HG02981 (cell line): ENCODE data around the gene FAXC.
"Not testable (repeated sequence)": the region's sequence is repeated elsewhere in the genome, so short reads cannot be mapped to it uniquely, and the experiment has no call there.

ENCODE experiments used
- ATAC-seq: cut with Tn5 transposase; IDR thresholded peaks from one replicate; pipeline ENCODE4 v1.9.1; 2021; ENCODE audit warnings: mild to moderate bottlenecking, moderate library complexity; ENCODE audit not compliant: unreplicated experiment

FAXC gene

DNA sequence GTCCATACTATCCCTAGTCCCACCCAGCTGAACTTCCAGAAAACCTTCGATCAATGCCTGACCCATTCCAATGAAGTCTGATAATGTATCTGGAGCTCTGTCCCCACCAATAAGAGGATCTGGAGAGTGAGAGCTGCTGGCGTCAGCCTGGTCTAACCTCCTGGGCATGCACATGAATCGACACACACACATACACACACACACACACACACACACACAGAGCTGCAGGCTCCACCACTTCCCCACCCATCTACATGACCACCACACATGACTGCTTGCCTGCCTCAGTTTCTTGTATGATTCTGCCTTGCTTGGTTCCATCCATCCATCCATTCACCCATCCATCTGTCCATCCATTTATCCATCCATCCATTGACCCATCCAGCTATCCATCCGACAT, 60.8 kb downstream of the FAXC start:
- no peak for ATAC-seq

DNA sequence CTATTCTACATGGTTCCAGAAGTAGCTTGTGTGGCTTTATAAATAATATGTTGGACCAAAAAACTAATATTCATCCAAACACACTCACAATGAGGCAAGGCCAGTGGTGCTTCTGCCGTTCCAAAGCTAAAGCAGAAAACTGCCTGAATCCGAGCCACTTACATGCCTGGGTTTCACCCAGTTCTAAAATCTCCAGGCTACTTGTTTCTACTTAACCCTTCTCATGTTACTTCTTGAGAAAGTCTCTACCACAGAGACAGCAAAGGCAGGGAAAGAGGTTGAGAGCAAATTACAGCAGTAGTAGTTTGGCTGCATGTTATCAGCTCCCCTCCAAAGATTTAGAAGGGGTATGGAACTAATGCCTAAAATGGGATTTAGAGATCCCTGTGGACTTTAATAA, 62.0 kb downstream of the FAXC start:
- no peak for ATAC-seq

DNA sequence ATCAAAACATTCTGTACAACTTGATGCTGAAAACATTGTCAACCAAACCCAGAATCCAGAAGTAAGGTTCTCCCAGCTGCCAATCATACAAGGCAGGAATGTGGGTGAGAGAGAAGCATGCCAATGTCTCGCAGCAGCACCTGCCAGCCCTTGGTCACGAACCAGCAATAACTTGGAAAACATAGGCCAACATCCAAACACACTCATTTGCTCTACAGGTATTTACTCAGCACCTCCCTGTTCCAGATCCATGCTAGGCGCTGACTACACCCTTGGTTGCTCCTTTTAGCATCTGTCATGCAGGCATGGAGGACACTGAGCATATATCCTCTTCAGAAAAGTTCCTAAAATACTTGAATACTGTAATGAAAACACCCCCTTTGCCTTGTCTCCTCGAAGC, 63.6 kb downstream of the FAXC start:
- no peak for ATAC-seq

DNA sequence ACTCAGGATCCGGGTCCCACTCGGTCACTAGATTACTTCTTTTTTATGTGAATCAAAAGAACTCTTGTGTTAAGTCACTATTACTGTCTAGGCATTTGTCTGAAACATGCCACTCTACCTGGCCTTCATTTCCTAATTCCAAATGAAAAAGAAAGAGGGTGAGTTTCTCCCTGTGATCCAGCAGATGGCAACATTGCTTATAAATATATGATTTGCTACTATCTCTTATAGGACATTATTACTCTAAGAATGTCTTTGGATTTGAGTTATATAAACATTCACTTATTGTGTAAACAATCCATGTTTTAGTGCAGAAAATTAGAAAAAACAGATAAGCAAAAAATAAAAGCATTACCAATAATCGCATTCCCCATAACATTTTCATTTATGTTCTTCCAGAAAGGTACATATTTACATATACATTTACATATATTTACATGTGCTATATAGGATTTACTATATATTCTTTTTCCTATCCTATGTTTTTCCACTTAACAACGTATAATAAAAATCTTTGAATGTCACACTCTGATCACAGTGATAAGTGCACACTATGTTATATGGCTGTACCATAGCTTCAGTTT, 66.9 kb downstream of the FAXC start:
- no peak for ATAC-seq

DNA sequence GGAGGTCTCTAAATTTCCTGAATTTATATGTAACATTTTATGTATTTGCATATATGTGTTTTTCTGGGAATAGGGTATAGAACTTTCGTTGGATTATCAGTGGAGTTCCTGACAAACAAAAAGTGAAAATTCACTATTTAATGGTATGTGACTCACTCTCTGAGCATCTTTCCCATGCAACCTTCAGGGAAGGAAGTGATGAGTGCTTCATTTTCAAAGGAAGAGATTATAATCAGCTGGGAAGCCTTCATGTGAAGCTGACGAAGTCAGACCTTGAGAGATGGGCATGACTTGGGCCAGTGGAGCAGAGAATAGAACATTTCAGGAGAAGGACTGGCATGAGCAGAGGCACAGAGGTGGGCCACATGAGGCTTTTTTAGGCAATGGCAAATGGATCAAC, 72.7 kb downstream of the FAXC start:
- ATAC-seq: no peak

DNA sequence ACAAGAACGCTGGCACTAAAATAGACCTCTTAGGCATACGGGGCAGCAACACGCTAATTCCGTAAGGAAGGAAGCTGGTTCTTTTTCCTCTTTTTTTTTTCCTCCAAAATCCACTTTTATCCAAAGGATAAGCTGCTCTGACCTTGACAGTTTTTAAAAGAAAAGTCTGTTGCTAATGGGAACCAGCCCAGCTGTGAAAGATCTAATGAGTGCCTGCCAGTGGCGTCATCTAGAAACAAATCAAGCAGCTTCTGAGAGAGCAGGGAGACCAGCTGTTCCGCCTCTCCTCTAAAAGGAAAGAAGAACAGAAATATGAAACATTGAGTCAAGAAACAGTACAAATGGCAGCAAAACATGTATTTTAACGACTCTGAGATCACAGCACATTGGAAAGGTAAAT, 78.6 kb downstream of the FAXC start:
- no peak for ATAC-seq

DNA sequence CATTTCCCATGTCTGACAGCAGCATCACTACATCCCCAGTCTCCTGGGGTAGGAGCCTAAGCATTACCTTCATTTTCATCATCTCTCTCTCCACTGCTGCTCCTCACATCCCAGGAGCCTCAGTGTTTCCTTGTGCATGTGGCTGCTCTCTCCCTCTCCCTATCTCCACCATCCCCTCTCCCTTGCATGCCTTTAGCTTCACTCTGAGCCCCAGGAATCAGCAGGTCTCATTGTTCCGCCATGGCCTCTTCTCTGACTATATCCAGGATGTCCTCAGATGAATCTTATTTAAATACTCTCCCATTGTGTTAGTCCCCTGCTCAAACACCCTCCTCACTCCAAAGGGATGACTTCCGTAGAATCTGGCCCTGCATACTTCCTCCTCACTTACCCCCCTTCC, 79.4 kb downstream of the FAXC start:
- ATAC-seq: no peak

DNA sequence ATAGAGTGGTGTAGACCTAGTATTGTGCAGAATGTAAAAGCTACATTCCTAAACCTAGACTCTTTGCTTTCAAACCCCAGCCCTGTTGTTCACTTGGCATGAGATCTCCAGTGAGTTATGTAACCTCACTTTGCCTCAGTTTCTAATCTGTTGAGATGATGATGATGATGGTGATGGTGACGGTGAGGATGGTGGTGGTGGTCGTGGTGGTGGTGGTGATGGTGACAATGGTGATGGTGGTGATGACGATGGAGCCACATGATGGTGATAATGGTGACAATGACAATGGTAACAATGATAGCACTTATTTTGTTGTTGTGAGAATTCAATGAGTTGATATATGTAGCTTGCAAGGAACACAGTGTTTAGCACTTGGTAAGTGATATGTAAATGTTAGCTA, 80.3 kb downstream of the FAXC start:
- no peak for ATAC-seq

DNA sequence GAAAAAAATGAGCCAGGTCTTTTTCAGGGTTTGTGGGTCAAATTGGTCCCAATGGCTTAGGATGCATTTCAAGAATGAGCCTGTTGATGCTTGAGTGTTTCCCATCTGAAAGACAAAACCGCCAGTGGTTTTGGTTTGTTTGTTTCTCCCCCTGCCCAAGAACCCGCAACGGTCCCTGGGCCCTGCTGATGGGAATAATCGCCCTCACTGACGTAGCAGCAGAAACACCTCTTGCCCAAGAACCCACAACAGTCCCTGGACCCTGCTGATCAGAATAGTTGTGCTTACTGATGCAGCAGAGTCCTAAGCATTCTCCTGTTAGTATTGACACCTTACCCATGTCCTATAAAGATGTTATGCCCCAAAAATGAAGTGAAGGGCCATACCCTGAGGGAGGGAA, 82.5 kb downstream of the FAXC start:
- not testable (repeated sequence) for ATAC-seq

DNA sequence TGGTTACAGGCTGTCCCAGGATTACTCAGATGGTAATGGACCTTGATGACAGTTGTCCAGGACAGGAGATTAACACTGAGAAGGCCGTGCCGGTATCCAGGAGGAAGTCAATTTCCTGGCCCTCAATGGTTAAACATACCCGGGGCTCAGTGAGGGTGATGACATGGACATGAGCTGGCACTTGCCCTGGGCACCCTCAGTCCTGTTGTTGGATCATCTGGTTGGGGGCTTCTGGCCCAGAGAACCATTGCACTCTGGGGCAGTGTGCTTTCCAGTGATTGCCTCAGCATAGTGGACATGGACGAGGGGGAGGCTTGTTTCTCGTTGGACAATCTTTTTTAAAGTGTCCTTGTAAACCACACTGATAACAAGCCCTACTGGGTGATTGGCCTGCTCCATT, 84.0 kb downstream of the FAXC start:
- ATAC-seq: not testable (repeated sequence)

DNA sequence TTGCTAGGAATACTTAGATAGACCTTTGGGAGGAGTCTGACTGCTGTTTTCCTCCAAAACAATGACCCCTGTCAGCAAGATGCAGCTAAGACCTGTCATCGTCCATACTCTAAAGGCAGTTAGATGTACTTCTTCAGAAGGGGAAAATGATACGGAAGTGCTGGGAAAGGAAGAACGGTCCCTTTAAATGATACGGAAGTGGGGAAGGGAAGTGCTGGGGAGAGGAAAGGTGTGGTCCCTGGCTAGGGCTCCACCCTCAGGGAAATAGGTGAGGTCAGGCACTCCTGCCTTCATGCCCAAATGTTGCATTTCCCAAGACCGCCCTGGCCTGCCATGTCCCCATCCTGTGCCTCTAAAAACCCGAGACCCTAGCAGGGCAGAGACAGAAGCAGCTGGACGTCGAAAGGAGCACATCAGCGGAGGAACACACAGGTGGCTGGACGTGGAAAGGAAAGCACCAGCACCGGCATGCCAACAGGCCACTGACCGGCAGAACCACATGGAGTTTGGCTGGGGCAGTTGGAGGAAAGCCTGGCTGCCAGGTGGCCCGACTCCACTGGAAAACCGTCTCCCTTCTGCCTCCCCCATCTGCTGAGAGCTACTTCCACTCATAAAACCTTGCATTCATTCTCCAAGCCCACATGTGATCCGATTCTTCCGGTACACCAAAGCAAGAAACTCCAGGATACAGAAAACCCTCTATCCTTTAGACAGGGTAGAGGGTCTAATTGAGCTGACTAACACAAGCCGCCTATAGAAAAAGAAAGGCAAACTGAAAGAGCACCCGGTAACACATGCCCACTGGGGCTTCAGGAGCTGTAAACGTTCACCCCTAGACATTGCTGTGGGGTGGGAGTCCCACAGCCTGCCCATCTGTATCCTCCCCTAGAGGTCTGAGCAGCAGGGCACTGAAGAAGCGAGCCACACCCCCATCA, 94.6 kb downstream of the FAXC start:
- ATAC-seq: no peak

DNA sequence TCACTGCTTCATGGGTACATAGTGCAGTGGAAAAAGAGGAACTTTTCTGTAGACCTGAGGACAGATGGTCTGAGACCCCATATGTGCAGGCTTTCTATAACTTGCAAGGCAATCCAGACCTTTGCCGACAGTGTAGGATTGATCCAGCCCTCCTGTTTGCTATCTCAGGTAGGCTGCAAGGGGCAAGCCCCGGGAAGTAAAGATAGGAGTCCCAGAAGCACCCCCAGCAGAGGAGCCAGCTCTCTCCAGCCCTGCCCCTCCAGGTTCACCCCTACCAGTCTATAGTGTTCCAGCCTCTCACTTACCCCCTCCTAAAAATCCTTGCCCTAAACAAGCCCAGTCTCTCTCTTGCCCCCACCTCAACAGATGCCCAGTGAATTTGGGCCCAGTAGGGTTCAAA, 96.2 kb downstream of the FAXC start:
- no peak for ATAC-seq

DNA sequence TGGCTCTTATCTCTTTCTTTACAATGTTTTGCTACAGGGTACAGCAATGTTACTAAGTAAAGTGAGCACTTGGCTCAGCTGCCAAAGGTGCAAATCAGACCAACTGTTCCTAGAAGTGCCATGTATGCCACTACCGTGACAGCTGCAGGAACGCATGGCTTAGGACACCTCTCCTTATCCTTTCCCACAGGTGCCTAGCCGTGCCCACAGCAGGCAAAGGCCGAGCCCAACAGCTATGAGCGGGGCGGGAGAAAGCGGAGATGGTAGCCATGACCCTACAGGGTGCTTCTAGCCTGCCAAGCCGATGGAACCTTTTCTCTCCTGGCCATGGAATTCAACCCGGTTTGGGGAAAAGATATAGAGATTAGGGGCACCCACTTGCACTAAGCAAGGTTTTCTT, 97.1 kb downstream of the FAXC start:
- no peak for ATAC-seq

DNA sequence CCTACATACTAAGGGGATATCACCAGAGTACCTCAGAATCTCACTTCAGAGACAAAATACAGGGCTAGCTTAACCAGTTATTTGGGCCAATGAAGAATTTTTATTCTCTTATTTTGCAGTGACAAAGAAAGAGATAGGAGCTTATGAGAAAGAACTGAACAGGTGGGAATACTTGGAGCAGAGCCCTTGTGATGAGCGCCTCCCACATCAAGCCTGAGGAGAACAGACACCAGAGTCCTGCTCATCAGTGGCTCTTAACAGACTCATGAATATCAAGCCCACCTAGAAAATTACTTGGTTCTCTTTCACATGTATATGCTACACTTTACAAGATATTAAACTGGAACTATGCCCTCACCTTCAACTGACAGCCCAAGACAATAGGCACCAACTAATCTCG, 99.0 kb downstream of the FAXC start:
- no peak for ATAC-seq

DNA sequence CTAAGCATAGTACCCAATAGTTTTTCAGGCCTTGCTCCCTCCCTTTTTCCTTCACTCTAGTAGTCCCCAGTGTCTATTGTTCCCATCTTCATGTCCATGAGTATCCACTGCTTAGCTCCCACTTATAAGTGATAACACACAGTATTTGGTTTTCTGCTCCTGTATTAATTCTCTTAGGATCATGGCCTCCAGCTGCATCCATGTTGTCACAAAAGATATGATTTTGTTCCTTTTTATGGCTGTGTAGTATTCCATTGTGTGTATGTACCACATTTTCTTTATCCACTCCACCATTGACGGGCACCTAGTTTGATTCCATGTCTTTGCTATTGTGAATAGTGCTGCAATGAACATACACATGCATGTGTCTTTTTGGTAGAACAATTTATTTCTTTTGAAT, 102.9 kb downstream of the FAXC start:
- ATAC-seq: no peak

DNA sequence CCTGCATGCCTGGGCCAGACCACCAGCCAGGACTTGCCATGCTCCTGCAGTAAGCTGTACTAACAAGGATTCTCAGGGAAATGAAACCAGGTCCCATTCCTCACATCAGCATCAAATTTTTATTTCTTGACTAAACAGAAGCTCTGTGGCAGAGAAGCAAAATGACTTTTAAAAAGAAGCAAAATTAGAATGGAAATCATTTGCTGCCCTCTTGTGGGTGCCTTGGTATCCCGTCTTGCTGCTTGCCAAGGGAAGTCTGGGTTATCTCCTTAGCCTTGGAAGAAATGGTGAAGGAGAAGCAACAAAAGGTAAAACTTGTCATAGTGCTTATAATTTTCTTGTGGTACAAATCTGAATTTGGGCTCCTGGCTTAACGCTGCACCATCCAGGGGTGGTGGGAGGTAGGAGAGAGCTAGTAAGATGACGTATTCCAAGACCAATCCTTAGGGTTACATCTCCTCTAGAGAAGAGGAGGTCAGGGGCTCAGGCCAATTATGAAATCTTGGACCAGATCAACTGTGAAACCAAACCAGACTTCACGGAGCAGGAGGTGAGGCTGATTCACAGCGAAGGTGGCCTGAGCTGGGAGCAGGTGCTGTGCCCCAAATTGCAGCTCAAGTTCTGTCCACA, 107.5 kb downstream of the FAXC start:
- ATAC-seq: no peak

DNA sequence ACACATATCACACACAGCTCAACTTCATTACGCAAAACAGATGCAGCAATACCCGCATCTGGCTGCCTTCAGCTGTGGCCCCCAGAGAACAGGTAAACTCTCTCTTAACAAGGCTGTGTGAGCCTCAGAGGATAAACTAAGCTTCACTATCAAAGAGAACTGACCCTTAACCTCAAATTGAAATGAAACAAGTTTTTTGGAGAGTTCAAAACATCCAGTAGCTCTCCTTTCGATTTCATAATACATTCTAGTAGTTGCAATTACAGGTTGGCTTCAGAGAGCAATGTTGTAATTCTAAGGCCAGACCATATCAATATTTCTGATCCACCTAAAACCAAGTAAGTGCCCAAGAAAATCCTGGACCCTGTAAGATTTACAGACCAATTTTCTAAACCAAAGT, 113.5 kb downstream of the FAXC start:
- ATAC-seq: no peak

DNA sequence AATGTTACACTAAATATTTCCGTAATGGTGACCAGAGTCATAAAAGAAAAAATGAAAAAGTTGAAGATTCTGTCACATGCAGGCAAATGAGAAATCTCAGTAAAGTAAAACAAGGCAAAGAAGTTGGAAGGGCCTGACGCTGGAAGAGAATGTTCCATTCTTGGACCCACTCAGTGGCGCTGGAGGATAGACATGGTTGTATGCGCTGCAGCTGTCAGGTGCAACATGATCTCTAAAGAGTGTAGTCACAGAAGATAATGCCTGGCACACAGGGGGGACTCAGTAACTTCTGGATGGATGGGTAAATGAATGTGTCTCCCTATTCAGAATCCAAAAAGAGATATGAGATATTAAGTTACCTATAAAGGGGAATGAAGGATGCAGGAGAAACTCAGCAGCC, 116.3 kb downstream of the FAXC start:
- no peak for ATAC-seq

DNA sequence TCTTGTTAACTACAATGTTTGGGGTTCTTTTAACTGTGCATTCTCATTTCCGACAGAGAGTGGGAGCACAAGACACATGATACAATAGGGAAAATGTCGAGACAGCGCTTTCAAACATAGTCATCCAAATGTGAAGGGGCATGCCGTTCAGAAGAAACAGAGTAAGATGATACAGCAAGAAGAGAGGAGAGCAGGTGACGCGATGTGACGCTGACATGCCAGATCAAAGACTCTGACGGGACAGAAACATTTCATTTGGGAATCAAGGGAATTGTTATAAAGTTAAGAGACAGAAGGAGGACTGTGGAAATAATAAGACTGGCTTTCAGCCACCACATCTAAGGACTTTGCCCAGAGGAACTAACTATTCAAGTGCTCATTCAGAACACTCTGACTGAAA, 117.4 kb downstream of the FAXC start:
- no peak for ATAC-seq

DNA sequence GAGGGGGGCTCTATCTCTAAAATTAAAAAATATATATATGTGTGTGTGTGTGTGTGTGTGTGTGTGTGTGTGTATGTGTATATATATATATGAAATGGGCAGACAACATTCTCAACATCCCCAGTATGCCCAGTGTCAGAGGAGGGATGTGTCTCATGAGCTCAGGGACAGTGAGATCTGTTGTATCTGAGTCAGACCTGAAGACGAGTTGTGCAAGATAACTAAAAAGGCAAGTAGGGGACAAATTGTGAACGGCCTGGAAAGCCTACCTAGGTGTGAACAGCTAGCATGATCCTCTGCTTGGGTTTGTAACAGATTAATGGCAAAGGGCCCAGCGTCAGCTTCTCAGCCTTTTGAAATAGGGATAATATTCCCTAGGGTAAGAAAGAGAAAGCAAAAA, 124.3 kb downstream of the FAXC start:
- no peak for ATAC-seq
